ENCODE measurements around the gene CREB3.

CREB3 gene

DNA sequence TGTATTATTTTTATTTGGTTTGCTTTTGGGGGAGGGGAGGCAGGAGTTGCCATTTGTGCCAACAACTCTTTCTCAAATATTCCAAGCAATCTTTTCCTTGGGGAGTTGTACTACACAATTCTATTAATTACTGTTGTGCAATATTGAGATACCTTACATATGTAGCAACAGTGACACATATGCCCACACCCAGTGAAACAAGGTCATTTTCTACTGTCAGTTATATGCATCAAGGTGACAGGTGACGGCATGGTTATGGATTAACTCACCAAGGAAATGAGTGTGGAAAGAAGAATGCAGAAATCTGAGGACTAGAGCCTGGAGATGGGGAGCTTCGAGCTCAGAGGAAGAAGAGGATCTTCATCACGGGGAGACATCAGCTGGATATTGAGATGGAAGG lies 39.5 kb downstream of the CREB3 start:
- DNase-seq (ENCODE audit: low read depth in 4 of 4, low spot score in 1 of 4): no peak

DNA sequence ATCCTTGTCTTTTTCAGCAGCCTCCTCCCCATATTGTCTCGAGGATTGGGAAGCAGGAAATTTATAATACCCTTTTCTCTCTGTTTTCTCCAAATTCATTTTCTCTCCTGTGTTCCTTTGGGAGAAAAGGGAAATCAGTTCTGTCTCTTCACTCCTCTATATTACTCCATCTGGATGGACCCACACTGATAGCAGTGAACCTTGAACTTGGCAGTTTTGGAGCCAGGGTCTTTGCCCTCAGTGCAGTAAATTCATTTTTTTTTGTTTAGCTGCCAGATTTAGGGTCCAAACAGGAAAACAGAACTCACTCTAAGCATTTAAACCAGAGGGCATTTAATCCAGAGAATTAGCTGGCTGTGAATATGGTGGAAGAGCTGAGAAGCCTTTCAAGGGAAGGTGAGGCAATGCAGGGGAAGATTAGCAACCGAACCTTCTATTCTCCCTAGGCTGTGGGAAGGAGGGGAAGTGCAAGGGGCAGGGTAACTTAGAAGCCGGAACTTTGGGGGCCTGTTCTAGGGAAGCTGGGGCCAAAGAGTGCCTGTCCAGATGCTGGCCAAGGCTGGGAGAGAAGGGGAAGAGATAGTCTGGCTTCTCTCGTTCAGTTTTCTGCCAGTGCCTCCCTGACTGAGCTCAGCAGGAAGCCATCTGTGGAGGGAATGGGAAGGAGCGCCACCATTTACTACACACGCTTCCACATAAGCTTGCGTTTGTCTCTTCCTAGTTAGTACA lies 42.6 kb downstream of the CREB3 start:
- DNase-seq (ENCODE audit: low read depth in 4 of 4, low spot score in 1 of 4): no peak

DNA sequence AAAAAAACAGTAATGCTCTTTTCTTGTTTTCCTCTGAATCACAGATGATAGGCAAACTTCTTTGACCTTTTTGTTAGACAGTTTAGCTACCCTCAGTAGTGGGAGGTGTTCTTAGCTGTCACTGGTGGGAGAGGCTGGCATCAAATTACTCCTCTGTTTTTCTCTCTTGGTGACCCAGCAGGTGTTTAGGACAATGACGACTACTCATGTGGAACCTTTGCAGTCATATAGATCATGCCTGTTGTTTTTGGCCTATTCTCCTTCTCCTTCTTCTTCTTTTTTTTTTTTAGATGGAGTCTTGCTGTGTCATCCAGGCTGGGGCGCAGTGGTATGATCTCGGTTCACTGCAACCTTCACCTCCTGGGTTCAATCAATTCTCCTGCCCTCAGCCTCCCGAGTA lies 43.6 kb downstream of the CREB3 start:
- DNase-seq (ENCODE audit: low read depth in 4 of 4, low spot score in 1 of 4): no peak

DNA sequence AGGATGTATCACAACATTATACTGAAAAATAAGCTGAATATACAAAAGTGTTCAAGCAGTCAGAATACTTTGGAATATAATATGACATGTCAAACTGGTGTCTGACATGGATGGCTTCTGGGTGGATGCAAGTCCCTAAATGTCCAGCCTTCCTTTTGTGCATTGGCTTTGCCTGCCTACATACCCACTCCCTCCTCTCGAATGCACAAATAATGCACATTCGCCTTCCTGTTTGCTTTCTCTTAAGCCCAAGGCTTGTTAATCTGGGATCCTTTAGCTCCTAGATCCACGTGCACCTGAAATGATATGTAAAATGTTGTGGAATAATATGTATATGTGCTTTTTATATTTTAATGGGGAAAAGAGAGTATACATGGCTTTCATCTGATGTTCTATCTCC lies 46.0 kb downstream of the CREB3 start:
- DNase-seq (ENCODE audit: low read depth in 4 of 4, low spot score in 1 of 4): no peak

DNA sequence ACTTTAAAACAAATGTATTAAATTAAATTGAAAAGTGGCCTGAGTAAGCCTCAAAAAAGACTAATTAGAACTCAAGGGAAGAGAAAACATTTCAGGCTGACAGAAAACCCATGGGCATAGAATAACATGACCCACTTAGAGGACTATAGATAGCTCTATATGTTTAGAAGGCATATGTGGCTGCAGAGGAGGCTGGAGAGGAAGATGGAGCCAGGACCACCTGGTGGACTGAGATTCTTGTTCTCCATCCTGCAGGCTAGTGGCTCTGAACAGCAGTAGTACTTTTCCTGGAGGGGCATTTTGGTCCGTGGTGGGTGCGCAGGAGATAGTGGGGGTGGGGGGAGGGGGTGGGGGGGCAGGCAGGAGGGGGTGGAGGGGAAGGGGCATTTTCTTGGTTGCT lies 48.6 kb downstream of the CREB3 start:
- no peak for DNase-seq (ENCODE audit: low read depth in 4 of 4, low spot score in 1 of 4)

DNA sequence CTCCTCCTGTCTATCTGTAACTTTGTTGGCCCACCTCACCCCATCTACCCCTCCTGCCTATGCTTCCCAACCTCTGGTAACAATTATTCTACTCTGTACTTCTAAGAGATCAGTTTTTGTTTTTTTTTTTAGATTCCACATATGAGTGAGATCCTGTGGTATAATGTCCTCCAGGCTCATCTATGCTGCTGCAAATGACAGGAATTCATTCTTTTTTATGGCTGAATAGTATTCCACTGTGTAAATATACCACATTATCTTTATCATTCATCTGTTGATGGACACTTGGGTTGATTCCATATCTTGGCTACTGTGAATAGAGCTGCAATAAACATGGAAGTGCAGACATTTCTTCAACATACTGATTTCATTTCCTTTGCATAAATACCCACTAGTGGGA lies 51.0 kb downstream of the CREB3 start:
- DNase-seq (ENCODE audit: low read depth in 4 of 4, low spot score in 1 of 4): no peak

Measured in stimulated activated CD4-positive, alpha-beta T cell treated with anti-CD3 and anti-CD28 coated beads, Interleukin-1b, Interleukin-23, amount 100 ng/mL, for 24 hours (primary cell).